ENCODE measurements around the gene PITX3.

DNA sequence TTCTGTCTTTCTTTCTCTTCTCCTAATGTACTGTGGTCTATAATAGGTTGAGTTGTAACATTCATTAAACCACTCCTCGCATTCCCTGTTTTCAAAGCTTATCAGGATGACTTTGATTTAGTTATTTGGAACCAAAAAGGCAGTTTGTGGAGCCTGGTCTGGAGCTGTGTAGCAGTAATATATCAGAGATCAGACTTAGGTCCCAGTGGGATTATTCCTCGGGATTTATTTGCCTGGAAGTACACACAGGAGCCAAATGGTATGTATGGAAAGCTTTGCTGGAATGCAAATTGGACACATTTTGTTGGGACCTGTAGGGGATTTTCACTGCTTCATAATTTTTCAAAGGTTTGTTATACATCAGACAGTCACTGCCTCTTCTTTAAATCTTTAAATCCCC, 44.9 kb upstream of the PITX3 start:
- TF ChIP-seq POLR2AphosphoS5 (IDR thresholded peaks at IDR 0.05; ENCODE audit: low read depth, low read length), result no peak
- no peak for TF ChIP-seq TAF1 (IDR thresholded peaks at IDR 0.05; ENCODE audit: borderline replicate concordance, low read depth, low read length)
